Prostate gland (tissue), 2 donors: ENCODE data around the gene TMEM218.

ENCODE experiments used
- CTCF ChIP-seq, 4 experiments: fragments of 200-600 bp in 2 of 4; fragments of 450-650 bp in 2 of 4; sonication (generic) in 2 of 4; IDR thresholded peaks; 1 replicate in 3 of 4; 2 replicates in 1 of 4; pipeline ENCODE4 v1.5.1; 2016 to 2019; ENCODE audit warnings: antibody characterized with exemption in 4 of 4, mild to moderate bottlenecking in 2 of 4, moderate library complexity in 2 of 4
- POLR2AphosphoS5 ChIP-seq: sonication (generic); formaldehyde crosslinking; IDR thresholded peaks from one replicate; pipeline ENCODE4 v1.6.1; 2017; ENCODE audit warnings: antibody characterized with exemption

DNA sequence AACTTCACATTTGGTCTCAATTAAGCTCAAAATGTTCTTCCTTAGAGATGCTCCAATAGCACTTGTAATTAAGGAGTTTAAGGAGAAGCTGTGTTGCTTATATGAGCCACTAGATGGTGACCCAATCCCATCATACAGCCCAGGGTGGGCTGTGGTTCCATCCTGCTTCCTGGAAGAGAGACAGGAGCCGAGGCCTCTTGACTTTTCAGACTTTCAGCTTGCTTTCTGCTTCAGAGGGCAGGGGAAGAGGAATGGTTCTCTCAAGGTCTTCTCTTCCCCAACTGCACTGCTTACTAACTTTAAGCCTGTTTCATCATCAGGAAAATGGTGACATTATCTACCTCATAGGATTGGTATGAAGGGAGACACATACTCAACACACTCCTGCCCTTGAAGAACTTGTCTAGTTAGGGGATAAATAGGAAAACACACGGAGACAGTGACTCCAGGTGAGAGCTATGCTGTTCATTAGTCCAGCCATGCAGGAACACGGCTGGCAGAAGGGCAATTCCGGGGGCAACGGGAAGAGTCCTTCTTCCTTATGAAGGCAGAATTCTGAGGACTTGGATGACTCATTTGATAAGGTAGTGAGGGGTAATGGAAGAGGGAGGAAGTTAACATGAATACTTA, 20.1 kb downstream of the TMEM218 start:
- TF ChIP-seq CTCF (IDR thresholded peaks at IDR 0.05) (peak in 3 of 4 experiments; percentile 51 to 71 (median 56)), POLR2AphosphoS5 (no peak)
